ENCODE data around the gene PXMP4.
"Not testable (repeated sequence)": the region's sequence is repeated elsewhere in the genome, so short reads cannot be mapped to it uniquely, and the experiment has no call there.

PXMP4 gene, protein sequence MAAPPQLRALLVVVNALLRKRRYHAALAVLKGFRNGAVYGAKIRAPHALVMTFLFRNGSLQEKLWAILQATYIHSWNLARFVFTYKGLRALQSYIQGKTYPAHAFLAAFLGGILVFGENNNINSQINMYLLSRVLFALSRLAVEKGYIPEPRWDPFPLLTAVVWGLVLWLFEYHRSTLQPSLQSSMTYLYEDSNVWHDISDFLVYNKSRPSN

DNA sequence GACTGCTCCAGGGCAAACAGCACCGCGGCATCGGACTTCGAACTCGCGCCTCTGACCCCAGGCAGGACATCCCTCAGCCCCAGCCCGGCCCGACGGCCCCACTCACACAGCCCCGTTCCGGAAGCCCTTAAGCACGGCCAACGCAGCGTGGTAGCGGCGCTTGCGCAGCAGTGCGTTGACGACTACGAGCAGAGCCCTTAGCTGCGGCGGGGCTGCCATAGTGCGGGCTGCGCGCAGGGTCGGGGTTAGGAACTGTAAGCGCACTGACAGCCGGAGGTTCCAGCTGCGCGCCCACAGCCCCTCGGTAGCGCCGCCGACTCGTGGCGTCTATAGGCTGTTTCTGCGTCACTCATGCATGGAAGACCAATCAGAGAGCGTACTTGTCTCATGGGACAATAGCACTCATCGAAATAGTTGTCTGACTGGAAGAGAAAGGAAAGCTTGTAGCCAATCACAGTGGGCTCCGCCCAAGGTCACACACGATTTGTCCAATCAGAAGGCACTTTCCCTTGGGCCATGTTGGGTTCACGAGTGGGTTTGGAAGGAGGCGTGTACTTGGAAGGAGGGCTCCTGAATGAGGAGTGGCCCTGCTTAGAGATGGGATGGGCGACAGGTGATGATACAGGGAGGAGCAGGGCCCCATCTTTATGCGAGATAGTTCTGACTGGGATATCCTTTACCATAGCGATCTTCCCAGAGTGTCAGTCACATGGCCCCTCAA, at the start of gene PXMP4:
Gene PXMP4 (minus strand): TSS at position 322 of the 721 bp plus-strand sequence. CDS start 103 bp downstream, at position 219.
- Histone ChIP-seq H3K36me3 (ENCODE audit: insufficient read depth, low read length) (no peaks in the 10 kb centered on the region), H3K4me1 (ENCODE audit: insufficient read depth, low read length) (no peaks in the 10 kb centered on the region), H2AFZ (ENCODE audit: low read depth, low read length) (no peak within 1 kb of the TSS), H3K9me3 (ENCODE audit: low read length) (no peaks in the 10 kb centered on the region), H3K27me3 (ENCODE audit: insufficient read depth, low read length) (no peaks in the 10 kb centered on the region), H3K4me3 (ENCODE audit: low read length) (no peak within 1 kb of the TSS)

DNA sequence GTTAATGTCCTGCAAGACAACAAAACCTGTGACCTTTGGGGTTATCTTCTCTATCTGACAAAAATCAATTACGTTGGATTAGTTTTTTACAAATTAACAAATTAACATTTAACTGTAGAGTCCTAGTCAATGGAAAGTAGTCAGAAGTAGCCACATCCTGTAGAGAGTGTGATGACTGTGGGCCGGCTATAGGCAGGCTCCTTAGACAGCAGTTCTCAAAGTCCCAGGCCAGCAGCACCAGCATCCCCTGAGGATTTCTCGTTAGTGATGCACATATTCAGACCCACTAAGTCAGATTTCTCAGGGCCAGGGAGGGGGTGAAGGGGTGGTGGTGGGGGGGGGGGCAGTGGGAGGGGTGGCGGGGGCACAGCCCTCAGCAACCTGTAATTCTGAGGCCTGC, 48.9 kb upstream of the PXMP4 start:
- no peak overlapping the region for H3K4me3 ChIP-seq (ENCODE audit: low read length)
- H3K27me3 ChIP-seq (ENCODE audit: insufficient read depth, low read length) = no peaks in the 10 kb centered on the region
- H2AFZ ChIP-seq (ENCODE audit: low read depth, low read length) = no peak overlapping the region
- no peaks in the 10 kb centered on the region for H3K4me1 ChIP-seq (ENCODE audit: insufficient read depth, low read length)
- H3K36me3 ChIP-seq (ENCODE audit: insufficient read depth, low read length) = peaks cover 3% of the 10 kb centered on the region
- H3K9me3 ChIP-seq (ENCODE audit: low read length) = no peaks in the 10 kb centered on the region

GRCh38 chr20:33767777-33768138, 47.6 kb upstream of the PXMP4 start:
- no peak overlapping the region for H3K4me3 ChIP-seq (ENCODE audit: low read length)
- H3K36me3 ChIP-seq (ENCODE audit: insufficient read depth, low read length) = peaks cover 3% of the 10 kb centered on the region
- H3K27me3 ChIP-seq (ENCODE audit: insufficient read depth, low read length) = no peaks in the 10 kb centered on the region
- no peaks in the 10 kb centered on the region for H3K4me1 ChIP-seq (ENCODE audit: insufficient read depth, low read length)
- no peak overlapping the region for H2AFZ ChIP-seq (ENCODE audit: low read depth, low read length)
- no peaks in the 10 kb centered on the region for H3K9me3 ChIP-seq (ENCODE audit: low read length)

- Histone ChIP-seq H3K4me1 (ENCODE audit: insufficient read depth, low read length) (no peaks in the 10 kb centered on the region), H3K27me3 (ENCODE audit: insufficient read depth, low read length) (no peaks in the 10 kb centered on the region), H3K36me3 (ENCODE audit: insufficient read depth, low read length) (peaks cover 3% of the 10 kb centered on the region), H3K9me3 (ENCODE audit: low read length) (no peaks in the 10 kb centered on the region), H2AFZ (ENCODE audit: low read depth, low read length) (no peak overlapping the region), H3K4me3 (ENCODE audit: low read length) (no peak overlapping the region)
These were observed 46.6 kb upstream of the PXMP4 start for GRCh38 chr20:33766686-33767085.

GRCh38 chr20:33765592-33765991, 45.5 kb upstream of the PXMP4 start:
- H3K27me3 ChIP-seq (ENCODE audit: insufficient read depth, low read length) = no peaks in the 10 kb centered on the region

DNA sequence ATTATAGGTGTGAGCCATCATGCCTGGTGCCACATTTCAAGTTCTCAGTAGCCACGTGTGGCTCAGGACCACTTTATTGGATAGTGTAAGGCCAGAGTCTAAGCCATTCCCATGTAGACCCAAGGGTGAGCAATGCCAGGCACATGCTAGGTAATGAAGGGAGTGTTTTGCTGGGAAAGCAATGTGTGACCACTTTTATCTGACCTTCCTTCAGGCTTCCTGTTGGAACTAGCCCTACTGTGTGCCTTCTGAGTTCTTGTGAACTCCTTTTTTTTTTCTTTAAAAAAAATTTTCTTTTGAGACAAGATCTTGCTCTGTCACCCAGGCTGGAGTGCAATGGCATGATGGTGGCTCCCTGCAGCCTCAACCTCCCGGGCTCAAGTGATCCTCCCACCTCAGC, 45.0 kb upstream of the PXMP4 start:
- Histone ChIP-seq H3K27me3 (ENCODE audit: insufficient read depth, low read length) (no peaks in the 10 kb centered on the region), H3K4me1 (ENCODE audit: insufficient read depth, low read length) (no peaks in the 10 kb centered on the region), H3K4me3 (ENCODE audit: low read length) (no peak overlapping the region), H3K9me3 (ENCODE audit: low read length) (no peaks in the 10 kb centered on the region), H3K36me3 (ENCODE audit: insufficient read depth, low read length) (peaks cover 2% of the 10 kb centered on the region), H2AFZ (ENCODE audit: low read depth, low read length) (no peak overlapping the region)

More at GRCh38 chr20:33765592-33765991, 45.5 kb upstream of the PXMP4 start:
- Histone ChIP-seq H3K4me1 (ENCODE audit: insufficient read depth, low read length) (no peaks in the 10 kb centered on the region), H3K4me3 (ENCODE audit: low read length) (no peak overlapping the region), H2AFZ (ENCODE audit: low read depth, low read length) (no peak overlapping the region), H3K36me3 (ENCODE audit: insufficient read depth, low read length) (peaks cover 3% of the 10 kb centered on the region), H3K9me3 (ENCODE audit: low read length) (no peaks in the 10 kb centered on the region)

- Histone ChIP-seq H3K4me3 (ENCODE audit: low read length) (no peak overlapping the region), H3K4me1 (ENCODE audit: insufficient read depth, low read length) (peaks cover 1% of the 10 kb centered on the region), H3K36me3 (ENCODE audit: insufficient read depth, low read length) (no peaks in the 10 kb centered on the region), H3K9me3 (ENCODE audit: low read length) (peaks cover 4% of the 10 kb centered on the region), H3K27me3 (ENCODE audit: insufficient read depth, low read length) (no peaks in the 10 kb centered on the region), H2AFZ (ENCODE audit: low read depth, low read length) (no peak overlapping the region)
These were observed 41.7 kb upstream of the PXMP4 start for GRCh38 chr20:33761698-33762250.

- Histone ChIP-seq H2AFZ (ENCODE audit: low read depth, low read length) (no peak overlapping the region), H3K4me1 (ENCODE audit: insufficient read depth, low read length) (peaks cover 13% of the 10 kb centered on the region), H3K4me3 (ENCODE audit: low read length) (no peak overlapping the region), H3K9me3 (ENCODE audit: low read length) (peaks cover 7% of the 10 kb centered on the region), H3K27me3 (ENCODE audit: insufficient read depth, low read length) (no peaks in the 10 kb centered on the region), H3K36me3 (ENCODE audit: insufficient read depth, low read length) (peaks cover 5% of the 10 kb centered on the region)
These were observed 37.3 kb upstream of the PXMP4 start for GRCh38 chr20:33757458-33757857.

GRCh38 chr20:33757046-33757445, 36.9 kb upstream of the PXMP4 start:
- Histone ChIP-seq H3K27me3 (ENCODE audit: insufficient read depth, low read length) (no peaks in the 10 kb centered on the region), H3K36me3 (ENCODE audit: insufficient read depth, low read length) (peaks cover 5% of the 10 kb centered on the region), H3K9me3 (ENCODE audit: low read length) (peaks cover 7% of the 10 kb centered on the region), H2AFZ (ENCODE audit: low read depth, low read length) (no peak overlapping the region), H3K4me1 (ENCODE audit: insufficient read depth, low read length) (peaks cover 13% of the 10 kb centered on the region), H3K4me3 (ENCODE audit: low read length) (no peak overlapping the region)

- not testable (repeated sequence) for H3K4me3 ChIP-seq (ENCODE audit: low read length); H3K9me3 ChIP-seq (ENCODE audit: low read length); H3K27me3 ChIP-seq (ENCODE audit: insufficient read depth, low read length); H2AFZ ChIP-seq (ENCODE audit: low read depth, low read length); H3K36me3 ChIP-seq (ENCODE audit: insufficient read depth, low read length)
- H3K4me1 ChIP-seq (ENCODE audit: insufficient read depth, low read length) = peaks cover 13% of the 10 kb centered on the region
These were observed 35.9 kb upstream of the PXMP4 start for GRCh38 chr20:33755936-33756490.

- Histone ChIP-seq H3K4me3 (ENCODE audit: low read length) (no peak overlapping the region), H3K36me3 (ENCODE audit: insufficient read depth, low read length) (peaks cover 5% of the 10 kb centered on the region), H3K4me1 (ENCODE audit: insufficient read depth, low read length) (peaks cover 13% of the 10 kb centered on the region), H3K27me3 (ENCODE audit: insufficient read depth, low read length) (no peaks in the 10 kb centered on the region), H3K9me3 (ENCODE audit: low read length) (peaks cover 7% of the 10 kb centered on the region), H2AFZ (ENCODE audit: low read depth, low read length) (no peak overlapping the region)
These were observed 33.7 kb upstream of the PXMP4 start for GRCh38 chr20:33753763-33754162.

- Histone ChIP-seq H3K4me1 (ENCODE audit: insufficient read depth, low read length) (peaks cover 13% of the 10 kb centered on the region), H3K36me3 (ENCODE audit: insufficient read depth, low read length) (peaks cover 5% of the 10 kb centered on the region), H2AFZ (ENCODE audit: low read depth, low read length) (no peak overlapping the region), H3K27me3 (ENCODE audit: insufficient read depth, low read length) (no peaks in the 10 kb centered on the region), H3K9me3 (ENCODE audit: low read length) (peaks cover 4% of the 10 kb centered on the region), H3K4me3 (ENCODE audit: low read length) (no peak overlapping the region)
These were observed 33.0 kb upstream of the PXMP4 start for GRCh38 chr20:33753143-33753542.

- Histone ChIP-seq H2AFZ (ENCODE audit: low read depth, low read length) (no peak overlapping the region), H3K9me3 (ENCODE audit: low read length) (peaks cover 3% of the 10 kb centered on the region), H3K27me3 (ENCODE audit: insufficient read depth, low read length) (no peaks in the 10 kb centered on the region), H3K4me1 (ENCODE audit: insufficient read depth, low read length) (peaks cover 12% of the 10 kb centered on the region), H3K36me3 (ENCODE audit: insufficient read depth, low read length) (peaks cover 5% of the 10 kb centered on the region), H3K4me3 (ENCODE audit: low read length) (no peak overlapping the region)
These were observed 31.7 kb upstream of the PXMP4 start for GRCh38 chr20:33751775-33752174.
